LNCAP (cell line): ENCODE measurements around the gene HCFC1.

ENCODE experiments used
- CTCF ChIP-seq: fragments of 450-650 bp; IDR thresholded peaks from 2 replicates; pipeline ENCODE4 v1.5.1; 2017; ENCODE audit warnings: mild to moderate bottlenecking

HCFC1 gene

GRCh38 chrX:153974003-153974725, 2.5 kb upstream of the HCFC1 start:
- TF ChIP-seq CTCF = no peak

DNA sequence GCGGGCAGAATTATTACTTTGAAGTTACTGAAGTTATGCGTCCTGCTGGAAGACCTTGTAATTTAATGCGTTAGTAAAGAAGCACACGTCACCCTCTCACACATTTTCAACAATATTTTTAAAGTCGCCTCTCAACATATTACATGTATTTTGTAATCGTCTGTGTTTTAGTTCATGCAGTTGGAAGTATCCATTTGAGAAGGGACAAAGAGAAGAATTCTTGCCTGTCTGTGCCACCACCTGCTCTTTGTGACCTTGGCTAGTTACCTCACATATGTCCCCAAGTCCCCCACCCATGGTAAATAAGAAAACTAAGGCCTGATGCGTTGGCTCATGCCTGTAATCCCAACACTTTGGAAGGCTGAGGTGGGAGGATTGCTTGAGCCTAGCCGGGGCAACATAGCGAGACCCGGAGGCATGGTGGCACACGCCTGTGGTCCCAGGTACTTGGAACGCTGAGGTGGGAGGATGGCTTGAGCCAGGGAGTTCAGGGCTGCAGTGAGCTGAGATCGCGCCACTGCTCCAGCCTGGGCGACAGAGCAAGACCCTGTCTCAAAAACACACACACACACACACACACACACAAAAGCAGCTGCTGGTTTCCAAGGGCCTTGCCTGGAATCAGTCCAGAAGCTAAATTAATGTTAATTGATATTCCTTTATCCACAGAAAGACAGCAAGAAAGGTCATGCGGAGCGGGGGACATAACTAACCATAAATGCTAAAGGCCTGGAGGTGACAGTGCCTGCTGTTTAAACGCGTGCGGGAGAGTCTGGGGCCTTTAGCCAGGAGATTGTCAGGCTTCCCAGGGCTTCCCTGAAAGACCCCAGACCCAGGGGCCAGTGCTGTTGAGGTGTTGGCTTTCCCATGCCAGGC, 1.7 kb upstream of the HCFC1 start:
- TF ChIP-seq CTCF = no peak

GRCh38 chrX:153972368-153973126, 929 bp upstream of the HCFC1 start, which contains the start of gene TMEM187:
Gene TMEM187, plus strand, starts transcription at chrX:153972754. Its CDS starts 9,309 bp downstream, at chrX:153982063.
- TF ChIP-seq CTCF = no peak

GRCh38 chrX:153971124-153971449, 531 bp downstream of the HCFC1 start:
- TF ChIP-seq CTCF = no peak

DNA sequence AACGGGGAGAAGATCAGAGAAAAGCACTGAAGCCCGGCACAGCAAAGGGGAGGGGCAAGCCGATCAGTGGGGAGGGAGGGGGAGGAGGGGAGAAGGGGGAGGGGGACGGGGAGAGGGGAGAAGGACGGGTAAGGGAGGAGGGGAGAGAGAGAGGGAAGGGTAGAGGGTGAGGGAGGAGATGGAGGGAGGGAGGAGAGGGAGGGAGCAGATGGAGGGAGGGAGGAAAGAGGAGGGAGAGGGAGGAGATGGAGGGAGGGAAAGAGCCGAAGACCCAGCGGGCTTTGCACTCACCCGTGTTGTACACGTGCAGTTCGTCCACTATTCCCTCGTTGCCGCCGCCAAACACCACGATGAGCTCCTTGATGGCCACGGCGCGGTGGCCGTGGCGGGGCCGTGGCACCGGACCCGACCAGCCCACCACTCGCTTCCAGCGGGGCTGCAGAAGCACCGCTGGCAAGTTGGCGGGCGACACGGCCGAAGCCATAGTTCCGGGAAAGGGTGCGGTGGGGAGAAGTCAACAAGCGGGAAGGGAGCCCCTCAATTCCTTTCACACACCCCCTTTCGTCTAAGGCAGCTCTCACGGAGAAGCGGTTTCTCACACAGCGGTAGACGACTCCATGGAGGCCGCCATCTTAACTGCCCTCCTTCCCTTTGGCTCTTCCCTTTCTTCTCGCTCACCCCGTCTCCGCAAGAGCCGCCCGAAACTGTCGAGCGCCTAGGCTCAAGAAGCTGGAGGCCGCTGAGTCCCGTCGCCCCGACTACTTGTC, 1.1 kb downstream of the HCFC1 start:
- TF ChIP-seq CTCF = no peak

- no peak for TF ChIP-seq CTCF
These were observed 1.7 kb downstream of the HCFC1 start for GRCh38 chrX:153969904-153970356.
